Fibroblast of lung (primary cell): ENCODE measurements around the gene AMMECR1.

Experiments
- CTCF ChIP-seq, 2 donors: IDR thresholded peaks in 1 of 2; conservative IDR thresholded peaks in 1 of 2; 1 replicate in 1 of 2; 2 replicates in 1 of 2; pipeline ENCODE4 v1.5.1; 2011 to 2012; ENCODE audit warnings: low read length in 2 of 2, control low read depth in 1 of 2, inconsistent platforms in 1 of 2, low read depth in 1 of 2, mild to moderate bottlenecking in 1 of 2
- EZH2 ChIP-seq: IDR thresholded peaks from 2 replicates; pipeline ENCODE4 v1.5.1; 2012; ENCODE audit warnings: low read length, control low read depth, mild to moderate bottlenecking; ENCODE audit errors: missing control alignments

DNA sequence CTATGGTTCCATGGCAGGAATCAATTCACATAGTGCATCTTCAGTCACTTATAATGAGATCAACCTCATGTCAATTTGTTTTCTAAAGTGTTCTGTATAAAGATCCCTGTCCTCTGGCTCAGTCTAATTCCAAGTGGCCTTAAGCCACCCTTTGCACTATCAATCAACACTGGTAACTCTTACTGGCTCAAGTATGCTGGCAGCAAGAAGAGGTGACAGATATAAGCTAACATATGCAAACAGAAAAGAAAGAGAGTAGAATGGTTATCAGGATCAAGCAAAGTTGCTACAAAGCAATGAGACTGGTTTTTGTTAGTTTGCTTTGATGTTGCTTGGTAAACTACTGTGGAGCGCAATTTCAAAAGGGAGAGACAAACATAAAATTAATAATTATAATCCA is 67.0 kb downstream of the AMMECR1 start:
- TF ChIP-seq CTCF (conservative IDR thresholded peaks at IDR 0.05 in 1 of 2, IDR thresholded peaks at IDR 0.05 in 1 of 2; ENCODE audit: low read depth in 1 of 2, low read length in 2 of 2) = no peak
- TF ChIP-seq EZH2 = no peak
